Central memory CD4-positive, alpha-beta T cell (primary cell): Measurements from ENCODE around the gene ALDH8A1.

Source experiments
- DNase-seq: peaks from one replicate; pipeline ENCODE4 v3.0.0; 2022

The ALDH8A1 gene

GRCh38 chr6:134950482-134950881 lies 581 bp upstream of the ALDH8A1 start:
- DNase-seq: no peak

DNA sequence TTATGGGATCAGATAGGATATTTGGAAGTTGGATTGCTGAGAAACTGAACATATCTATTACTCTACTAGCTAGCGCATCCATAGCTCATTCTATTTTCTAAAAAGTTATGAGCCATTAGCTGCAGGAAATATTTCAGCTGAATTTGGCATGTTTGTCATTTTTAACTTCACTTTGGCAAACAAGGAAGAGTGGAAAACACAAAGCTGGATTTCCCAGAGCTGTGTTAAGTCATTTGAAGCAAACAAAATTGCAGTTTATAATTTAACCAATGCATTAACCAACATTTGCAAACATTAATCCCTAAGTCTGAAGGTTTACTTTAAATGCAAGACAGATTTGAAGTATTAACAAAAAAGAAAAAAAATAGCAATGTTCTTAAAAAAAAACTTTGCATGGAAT lies 1.2 kb downstream of the ALDH8A1 start:
- no peak for DNase-seq

DNA sequence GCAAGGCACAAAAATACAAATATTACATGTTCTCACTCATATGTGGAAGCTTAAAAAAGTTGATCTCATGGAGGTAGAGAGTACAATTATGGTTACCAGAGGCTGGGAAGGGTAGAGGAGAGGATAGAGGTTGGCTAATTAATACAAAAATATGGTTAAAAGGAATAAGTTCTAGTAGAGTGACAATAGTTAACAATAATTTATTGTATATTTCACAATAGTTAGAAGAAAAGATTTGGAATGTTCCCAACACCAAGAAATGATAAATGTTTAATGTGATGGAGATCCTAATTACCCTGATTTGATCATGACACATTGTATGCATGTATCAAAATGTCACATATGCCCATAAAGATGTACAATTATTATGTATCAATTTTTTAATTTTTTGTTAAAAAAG lies 1.8 kb downstream of the ALDH8A1 start:
- DNase-seq: no peak

DNA sequence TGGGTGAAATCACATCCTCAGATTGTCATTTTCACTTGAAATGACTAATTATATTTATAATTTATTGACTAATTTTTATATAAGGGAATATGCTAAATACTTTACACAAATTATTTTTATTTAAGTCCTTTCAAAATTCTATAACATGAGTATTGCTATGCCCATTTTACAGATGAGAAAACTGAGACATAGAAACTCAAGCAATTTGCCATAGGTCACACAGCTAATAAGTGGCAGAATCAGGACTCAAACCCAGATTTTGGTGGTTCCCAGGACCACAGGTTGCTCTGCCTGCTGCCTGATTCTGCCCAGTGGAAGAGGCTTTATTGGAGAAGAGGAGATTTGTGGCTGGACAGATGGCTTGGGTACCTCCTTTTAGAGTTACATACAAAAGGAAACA lies 4.9 kb downstream of the ALDH8A1 start:
- no peak for DNase-seq

DNA sequence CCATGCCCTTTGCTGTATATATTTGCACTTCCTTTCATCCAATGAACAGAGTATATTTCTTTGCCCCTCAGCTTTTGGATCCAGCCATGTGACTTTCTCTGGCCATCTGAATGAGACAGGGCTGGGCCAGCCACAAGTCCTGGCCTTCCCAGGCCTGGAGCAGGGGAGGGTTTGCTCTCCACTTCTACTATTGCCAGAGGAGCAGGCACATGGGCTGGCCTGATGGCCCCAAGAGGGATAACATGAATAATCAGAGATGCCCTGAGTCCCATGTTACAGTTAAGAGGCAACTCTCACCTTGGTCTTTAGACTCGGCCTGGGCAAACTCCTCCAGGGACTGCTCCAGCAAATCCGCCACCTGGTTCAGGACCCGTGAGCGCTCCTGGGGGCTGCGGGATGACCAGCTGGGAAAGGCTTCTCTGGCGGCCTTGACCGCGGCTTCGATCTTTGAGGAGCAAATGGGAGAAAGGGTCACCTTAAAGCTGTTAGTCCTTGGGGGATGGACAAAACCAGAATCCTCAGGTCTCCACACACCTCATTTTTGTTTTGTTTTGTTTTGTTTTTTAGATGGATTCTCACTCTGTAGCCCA lies 6.3 kb downstream of the ALDH8A1 start:
- no peak for DNase-seq

- DNase-seq: no peak
Observed at GRCh38 chr6:134938896-134939295, 11.0 kb downstream of the ALDH8A1 start.

GRCh38 chr6:134937426-134937825 lies 12.5 kb downstream of the ALDH8A1 start:
- DNase-seq: no peak

DNA sequence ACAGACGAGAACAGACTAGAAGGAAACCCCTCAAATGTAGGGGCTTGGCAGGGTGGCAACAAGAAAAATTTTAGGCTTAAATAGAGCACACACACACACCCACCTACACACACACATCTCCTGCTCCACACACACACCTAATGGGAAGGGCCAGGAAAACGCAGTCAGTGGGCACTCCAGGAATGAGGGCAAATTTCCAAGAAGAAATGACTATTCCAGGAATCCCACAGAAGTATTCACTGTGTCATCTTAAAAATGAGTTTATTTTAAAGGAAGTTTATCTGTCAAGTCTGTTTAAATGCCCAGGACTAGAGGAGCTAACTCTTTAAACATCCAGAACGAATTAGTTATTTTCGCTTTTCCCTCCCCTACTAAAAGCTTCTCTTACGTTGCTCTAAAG lies 13.0 kb downstream of the ALDH8A1 start:
- DNase-seq: no peak

DNA sequence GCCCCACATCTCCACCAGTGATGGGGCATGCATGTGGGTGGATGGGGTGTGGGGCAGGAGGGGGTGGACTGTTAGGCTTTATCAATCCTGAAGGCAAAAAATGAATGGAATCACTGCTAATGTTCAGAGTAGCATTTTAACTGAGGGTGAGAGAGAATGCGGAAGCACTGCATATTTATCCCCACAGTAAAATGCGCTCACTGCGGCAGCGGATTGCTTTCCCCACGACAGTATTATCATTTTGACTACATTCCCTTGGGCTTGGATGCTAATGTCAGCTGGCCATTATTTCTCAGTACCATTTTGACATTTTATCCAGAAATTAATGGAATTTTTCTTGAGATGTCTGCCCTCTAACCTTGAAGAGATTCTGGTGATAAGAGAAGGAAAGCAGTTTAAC lies 13.4 kb downstream of the ALDH8A1 start:
- no peak for DNase-seq

DNA sequence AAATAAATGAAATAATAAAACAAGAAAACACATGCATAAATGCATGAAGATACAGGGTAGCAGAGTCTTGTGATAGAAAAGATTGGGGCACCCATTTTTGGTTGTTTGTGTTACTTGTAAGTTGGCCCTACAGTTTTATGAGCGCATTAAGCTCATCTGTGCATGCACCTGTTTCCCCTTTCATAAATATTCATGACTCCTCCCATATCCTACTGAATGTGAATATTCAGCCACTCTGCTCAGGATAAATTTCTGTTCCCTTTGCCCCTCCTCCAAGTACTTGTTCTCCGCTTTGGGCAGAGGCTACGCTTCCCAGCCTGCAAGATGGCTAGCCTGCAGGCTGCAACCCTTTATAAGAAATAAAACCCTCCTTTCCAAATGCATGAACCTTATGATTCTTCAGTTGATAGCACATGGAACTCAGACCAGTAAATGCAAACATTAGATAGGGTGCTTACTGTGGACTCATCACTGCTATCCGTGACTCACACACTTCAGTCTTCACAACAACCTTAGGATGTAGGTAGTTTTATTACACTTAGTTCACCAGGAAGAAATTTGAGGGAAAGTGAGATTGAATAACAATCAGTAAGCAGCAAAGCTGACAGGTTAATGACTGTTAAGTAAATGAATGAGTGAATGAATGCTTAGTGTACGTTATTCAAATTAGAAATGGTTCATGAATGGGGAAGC lies 15.0 kb downstream of the ALDH8A1 start:
- DNase-seq: no peak

DNA sequence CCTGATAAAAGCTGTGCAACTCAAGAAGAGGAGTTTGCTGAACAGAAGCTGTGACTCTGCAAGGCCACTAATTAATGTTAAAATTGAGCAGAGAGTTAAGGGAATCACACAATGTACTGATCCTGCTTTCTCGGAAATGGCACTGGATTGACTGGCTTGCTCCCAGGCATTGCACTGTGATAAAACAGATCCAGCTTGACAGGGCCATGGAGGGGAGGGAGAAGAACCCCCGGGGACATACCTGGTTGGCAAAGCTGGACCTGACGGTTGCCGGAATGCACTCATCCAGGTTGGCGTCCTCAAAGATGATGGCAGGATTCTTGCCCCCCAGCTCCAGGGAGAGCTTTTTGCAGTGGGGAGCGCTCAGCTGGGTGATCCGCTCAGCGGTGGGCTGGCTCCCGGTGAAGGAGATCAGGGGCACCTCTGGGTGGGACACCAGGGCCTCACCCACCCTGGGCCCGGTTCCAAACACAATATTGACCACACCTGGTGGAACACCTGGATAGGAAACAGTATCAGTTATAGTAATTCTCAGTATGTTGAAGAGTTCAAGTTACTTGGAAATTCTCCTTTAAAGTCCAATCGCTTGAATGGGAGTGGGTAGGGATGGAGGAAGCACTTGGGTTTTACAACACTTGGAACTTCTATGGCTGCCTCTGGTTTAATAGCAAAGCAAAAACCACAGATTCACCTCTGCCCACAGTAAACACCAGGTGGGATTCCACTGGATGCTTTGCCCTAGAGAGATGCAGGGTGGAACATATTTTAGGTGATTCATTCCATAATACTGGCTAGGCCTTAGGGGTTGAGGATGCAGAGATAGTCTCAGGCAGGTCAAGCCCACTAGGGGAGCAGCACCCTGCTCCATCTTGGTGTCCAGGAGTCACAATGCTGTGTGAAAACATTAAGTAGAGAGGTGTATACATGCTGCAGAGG lies 17.1 kb downstream of the ALDH8A1 start:
- no peak for DNase-seq

GRCh38 chr6:134932098-134932497 lies 17.8 kb downstream of the ALDH8A1 start:
- no peak for DNase-seq

- DNase-seq: no peak
Observed at GRCh38 chr6:134930463-134930862, 19.4 kb downstream of the ALDH8A1 start.

DNA sequence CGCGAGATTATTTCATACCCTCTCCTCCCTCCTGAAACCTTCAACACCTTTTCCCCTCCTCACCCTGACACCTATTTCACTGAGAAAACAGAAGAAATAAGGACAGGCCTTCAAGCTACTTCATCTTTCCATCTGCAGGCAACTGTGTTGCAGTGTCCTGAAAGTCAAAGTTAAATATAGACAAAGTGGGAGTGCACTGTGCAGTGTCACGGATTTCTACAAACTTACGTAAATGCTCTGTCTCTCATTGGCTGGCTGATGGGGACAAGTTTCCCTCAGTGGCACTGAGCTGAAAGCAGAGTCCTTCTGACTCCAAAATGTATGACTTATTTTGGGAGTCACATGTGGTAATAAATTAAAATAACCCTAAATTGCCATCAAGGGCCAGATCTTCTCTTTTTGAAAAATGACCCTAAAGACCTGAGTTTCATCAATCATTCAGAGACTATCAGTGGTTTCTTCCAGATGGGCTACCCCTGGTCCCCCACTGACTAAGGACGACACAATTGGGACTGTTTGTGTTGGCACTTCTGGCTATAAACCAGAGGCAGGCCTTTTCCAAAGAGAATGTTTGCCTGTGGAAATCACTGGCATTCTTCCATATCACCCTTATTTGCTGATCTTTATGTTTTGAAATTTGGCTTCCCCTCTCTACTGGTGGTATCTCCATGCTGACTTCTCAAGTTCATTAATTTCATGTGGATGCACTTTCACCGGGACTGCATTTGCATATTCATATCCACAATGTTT lies 21.6 kb downstream of the ALDH8A1 start:
- DNase-seq: no peak

DNA sequence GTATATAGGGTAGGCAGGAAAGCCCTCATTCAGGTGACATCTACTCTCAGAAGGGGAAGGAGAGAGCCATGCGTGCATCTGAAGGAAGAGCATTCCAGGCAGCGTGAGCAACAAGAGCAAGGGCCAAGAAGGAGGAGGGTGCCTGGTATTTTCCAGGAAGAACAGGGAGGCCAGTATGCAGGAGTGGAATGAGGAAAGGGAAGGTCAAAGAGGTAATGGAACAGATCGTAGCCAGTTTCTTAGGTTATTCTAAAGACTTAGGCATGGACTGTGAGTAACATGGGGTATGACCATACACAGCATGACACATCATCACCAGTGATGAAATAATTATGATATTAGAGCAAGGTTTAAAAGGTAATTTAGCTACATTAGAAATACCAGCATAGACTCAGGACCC lies 24.1 kb downstream of the ALDH8A1 start:
- DNase-seq: no peak

GRCh38 chr6:134921721-134922261 lies 28.1 kb downstream of the ALDH8A1 start:
- no peak for DNase-seq

GRCh38 chr6:134921276-134921675 lies 28.6 kb downstream of the ALDH8A1 start:
- no peak for DNase-seq

- DNase-seq: no peak
Observed at GRCh38 chr6:134920422-134920821, 29.5 kb downstream of the ALDH8A1 start.

- DNase-seq: no peak
Observed at GRCh38 chr6:134918418-134918961, 31.4 kb downstream of the ALDH8A1 start.

DNA sequence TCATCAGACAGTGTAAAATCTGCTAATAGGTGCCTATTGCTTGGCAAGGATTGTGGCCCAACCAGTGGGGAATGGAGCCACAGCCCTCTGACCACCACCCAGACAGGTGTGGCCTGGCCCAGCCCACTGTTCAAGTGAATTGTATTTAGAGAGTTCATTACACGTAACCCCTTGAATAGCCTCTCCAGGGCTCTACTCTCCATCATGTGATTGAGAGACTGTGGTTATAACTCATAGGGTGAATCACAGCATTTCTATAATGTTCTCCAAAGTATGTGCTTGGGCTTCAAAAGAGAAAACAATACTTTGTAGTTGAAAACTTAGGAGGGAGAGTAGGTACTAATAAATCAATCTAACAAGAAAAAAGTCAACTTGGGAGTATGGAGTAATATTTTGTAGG lies 38.4 kb downstream of the ALDH8A1 start:
- no peak for DNase-seq

DNA sequence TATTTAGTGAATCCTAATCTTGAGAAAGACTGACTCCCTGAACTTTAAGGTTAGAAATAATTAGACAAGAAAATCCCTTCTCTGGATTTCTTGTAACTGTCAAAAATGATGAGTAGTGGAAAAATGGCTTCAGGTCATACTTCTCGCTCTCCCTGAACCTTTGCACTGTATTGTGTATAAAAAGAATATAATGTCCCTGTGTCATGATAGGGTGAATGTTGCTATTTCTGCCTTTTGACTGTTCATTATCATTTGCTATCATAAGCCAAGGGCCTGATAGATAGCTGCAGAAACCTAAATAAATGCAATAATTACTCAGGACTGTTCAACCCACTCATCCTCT lies 39.3 kb downstream of the ALDH8A1 start:
- DNase-seq: no peak
